ENCODE measurements around the gene UTP4. TPM values are rescaled to one million over a fixed set of nuclear protein-coding genes. Genes with fewer than 3 reads are reported as not detected.

UTP4 gene
- total and polyA plus RNA-seq, 2 donors (not counting 3 experiments of a cell fraction or from before 2014, with no cell fraction given) = 56.1 to 59.5 TPM

DNA sequence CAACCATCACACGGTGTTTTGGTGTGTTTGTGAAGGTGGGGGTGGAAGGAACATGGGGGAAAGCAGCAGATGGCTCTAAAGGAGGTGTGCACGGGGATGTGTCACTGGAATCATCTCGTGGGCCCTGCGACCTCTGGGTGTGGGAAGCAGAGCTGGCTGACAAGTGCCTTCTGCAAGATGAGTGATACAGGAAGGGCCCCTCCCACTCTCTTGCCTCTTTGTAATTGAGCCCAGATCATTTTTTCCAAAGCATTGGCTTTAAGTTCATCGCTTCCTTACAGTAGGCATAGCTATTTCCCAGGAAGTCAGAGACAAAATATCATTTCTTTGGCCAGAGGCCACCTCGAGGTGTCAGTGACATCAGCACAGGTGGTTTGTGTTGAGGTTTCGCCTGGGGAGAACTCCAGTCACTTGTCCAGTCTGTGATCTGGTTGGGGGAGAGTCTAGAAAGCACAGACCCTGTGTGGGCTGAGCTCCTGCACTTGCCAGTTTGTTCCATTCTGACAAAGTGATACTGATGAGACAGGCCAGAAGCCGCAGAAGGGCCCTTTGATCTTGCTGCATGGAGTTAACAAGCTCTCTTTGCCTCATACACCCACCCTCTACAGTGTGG lies 33.9 kb downstream of the UTP4 start:
- no peak overlapping the region for H3K4me3 ChIP-seq (replicated peaks in 1 of 3; ENCODE audit: insufficient read depth in 1 of 3, low read depth in 1 of 3, low read length in 3 of 3)
- peak overlapping the region; percentile 61 for H3K4me2 ChIP-seq (ENCODE audit: insufficient read depth, low read length)
- dilution Hi-C loops (cut with MboI; ENCODE audit: extremely low pct_ligation_motif_present, low sequenced_read_pairs) = no loop called here

More for the DNA sequence above, 33.9 kb downstream of the UTP4 start:
- FAIRE-seq (peak; percentile 79), DNase-seq (ENCODE audit: low read depth, low spot score) (peak; percentile 49)
- Histone ChIP-seq H4K20me1 (replicated peaks; ENCODE audit: control insufficient read depth, extremely low read depth, insufficient read depth, low read length) (no peaks in the 10 kb centered on the region), H3K27ac (ENCODE audit: insufficient read depth, low read depth, low read length) (peak overlapping the region; percentile 43), H3K9me3 (replicated peaks; ENCODE audit: control insufficient read depth, insufficient read depth, low read length) (no peaks in the 10 kb centered on the region), H3K9ac (replicated peaks; ENCODE audit: extremely low read depth, insufficient read depth, low read length) (no peak overlapping the region), H3K36me3 (ENCODE audit: control insufficient read depth in 2 of 2, extremely low read depth in 1 of 2, insufficient read depth in 2 of 2, low read length in 2 of 2) (peaks cover 3 to 12% of the 10 kb centered on the region in 2 experiments), H3K9me1 (replicated peaks; ENCODE audit: control insufficient read depth, extremely low read depth, insufficient read depth, low read length) (no peaks in the 10 kb centered on the region), H2AFZ (ENCODE audit: low read depth, low read length) (no peak overlapping the region), H3K79me2 (ENCODE audit: control insufficient read depth, insufficient read depth, low read length) (no peaks in the 10 kb centered on the region), H3K4me1 (ENCODE audit: control insufficient read depth, extremely low read depth, insufficient read depth, low read length) (peaks cover 39% of the 10 kb centered on the region), H3K27me3 (ENCODE audit: control insufficient read depth in 2 of 2, insufficient read depth in 2 of 2, low read length in 2 of 2) (no peaks in the 10 kb centered on the region)
- TF ChIP-seq POLR2AphosphoS5 (IDR thresholded peaks at IDR 0.05; ENCODE audit: insufficient read depth, low read depth, low read length) = peak; percentile 32
- no peak for TF ChIP-seq JUN (IDR thresholded peaks at IDR 0.05; ENCODE audit: borderline replicate concordance, insufficient read depth, insufficient read length, low read depth)
- peak; percentile 53 for TF ChIP-seq FOS (IDR thresholded peaks at IDR 0.05; ENCODE audit: borderline replicate concordance, insufficient read depth, low read length)
- no peak for TF ChIP-seq POLR2A (IDR thresholded peaks at IDR 0.05; ENCODE audit: low read depth, low read length)
- TF ChIP-seq EZH2 (IDR thresholded peaks at IDR 0.05; ENCODE audit: borderline replicate concordance, low read depth, low read length, severe bottlenecking) = no peak
- no peak for TF ChIP-seq CTCF (IDR thresholded peaks at IDR 0.05; ENCODE audit: extremely low read depth in 1 of 2, insufficient read depth in 1 of 2, low read depth in 1 of 2, low read length in 2 of 2)
- TF ChIP-seq MYC (IDR thresholded peaks at IDR 0.05; ENCODE audit: low read depth, low read length) = no peak
- TF ChIP-seq GATA2 (IDR thresholded peaks at IDR 0.05; ENCODE audit: insufficient read depth, insufficient read length, low read depth, low read length) = no peak
- no peak for TF ChIP-seq MAX (IDR thresholded peaks at IDR 0.05; ENCODE audit: insufficient read depth, insufficient read length)
- no TSS peak for BruUV-seq (replicated peaks)
- ChIA-PET POLR2A (interaction anchor here (1.0 kb wide), 1 partner anchor 9 kb away, joined by 3 read pairs; no protein-coding TSS in a partner anchor), CTCF (interaction anchor here (0.8 to 4.9 kb wide), 14 partner anchors 10 to 122 kb away, joined by 3 to 49 read pairs (median 6); partner anchors contain the start of gene SNTB2)
- intact Hi-C loops (cut with micrococcal nuclease) = loop anchor here (5.0 kb wide), 1 partner anchor 121 kb away; no protein-coding TSS in a partner anchor

Data from endothelial cell of umbilical vein (primary cell).